Duodenal mucosa (tissue), 2 donors: Measurements from ENCODE around the gene DLG1.

Experiments
- H3K27ac ChIP-seq: one replicate; pipeline ENCODE4 v1.7.0; 2013; ENCODE audit warnings: low read depth, low read length
- H3K27me3 ChIP-seq, 2 donors: one replicate each; pipeline ENCODE4 v1.7.0; 2013; ENCODE audit warnings: low read length in 2 of 2, control low read depth in 1 of 2; ENCODE audit not compliant: insufficient read depth in 2 of 2, control insufficient read depth in 1 of 2
- H3K36me3 ChIP-seq, 2 donors: one replicate each; pipeline ENCODE4 v1.7.0; 2013; ENCODE audit warnings: low read length in 2 of 2, control low read depth in 1 of 2; ENCODE audit not compliant: insufficient read depth in 2 of 2, control insufficient read depth in 1 of 2
- H3K4me1 ChIP-seq, 2 donors: one replicate each; pipeline ENCODE4 v1.7.0; 2013; ENCODE audit warnings: low read length in 2 of 2, control low read depth in 1 of 2; ENCODE audit not compliant: insufficient read depth in 2 of 2, control insufficient read depth in 1 of 2
- H3K4me3 ChIP-seq, 2 donors: one replicate each; pipeline ENCODE4 v1.7.0; 2013; ENCODE audit warnings: low read length in 2 of 2, low read depth in 1 of 2
- H3K9ac ChIP-seq, 2 donors: one replicate each; pipeline ENCODE4 v1.7.0; 2013; ENCODE audit warnings: low read length in 2 of 2, low read depth in 1 of 2
- H3K9me3 ChIP-seq, 2 donors: one replicate each; pipeline ENCODE4 v1.7.0; 2013; ENCODE audit warnings: low read length in 2 of 2, control low read depth in 1 of 2; ENCODE audit not compliant: control insufficient read depth in 1 of 2

DLG1 gene

GRCh38 chr3:197137751-197138150, 160.7 kb downstream of the DLG1 start:
- Histone ChIP-seq H3K9ac (no peak overlapping the region), H3K27ac (no peak overlapping the region), H3K4me3 (no peak overlapping the region), H3K27me3 (no peaks in the 10 kb centered on the region), H3K4me1 (no peaks in the 10 kb centered on the region), H3K9me3 (peaks cover 5 to 7% of the 10 kb centered on the region in 2 donors), H3K36me3 (peaks cover 26 to 62% of the 10 kb centered on the region in 2 donors)

GRCh38 chr3:197136744-197137143, 161.7 kb downstream of the DLG1 start:
- Histone ChIP-seq H3K4me1 (no peaks in the 10 kb centered on the region), H3K4me3 (no peak overlapping the region), H3K27me3 (no peaks in the 10 kb centered on the region), H3K36me3 (peaks cover 26 to 65% of the 10 kb centered on the region in 2 donors), H3K9ac (no peak overlapping the region), H3K27ac (no peak overlapping the region), H3K9me3 (peaks cover 5 to 7% of the 10 kb centered on the region in 2 donors)

DNA sequence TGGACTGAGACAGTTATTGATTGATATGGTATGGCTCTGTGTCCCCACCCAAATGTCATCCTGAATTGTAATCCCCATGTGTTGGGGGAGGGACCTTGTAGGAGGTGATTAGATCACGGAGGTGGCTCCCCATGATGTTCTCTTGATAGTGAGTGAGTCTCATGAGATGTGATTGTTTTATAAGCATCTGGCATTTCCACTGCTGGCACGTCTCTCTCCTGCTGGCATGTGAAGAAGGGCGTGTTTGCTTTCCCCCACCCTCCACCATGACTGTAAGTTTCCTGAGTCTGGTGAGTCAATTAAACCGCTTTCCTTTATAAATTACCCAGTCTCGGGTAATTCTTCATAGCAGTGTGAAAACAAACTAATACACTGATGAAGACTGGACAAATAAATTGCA, 163.2 kb downstream of the DLG1 start:
- H3K9me3 ChIP-seq: peaks cover 5 to 7% of the 10 kb centered on the region in 2 donors
- no peak overlapping the region for H3K4me3 ChIP-seq
- no peak overlapping the region for H3K27ac ChIP-seq
- no peak overlapping the region for H3K9ac ChIP-seq
- H3K27me3 ChIP-seq: no peaks in the 10 kb centered on the region
- peaks cover 26 to 60% of the 10 kb centered on the region in 2 donors for H3K36me3 ChIP-seq
- H3K4me1 ChIP-seq: no peaks in the 10 kb centered on the region

- Histone ChIP-seq H3K4me3 (no peak overlapping the region), H3K27me3 (no peaks in the 10 kb centered on the region), H3K27ac (no peak overlapping the region), H3K9me3 (peaks cover 5 to 7% of the 10 kb centered on the region in 2 donors), H3K36me3 (peaks cover 26 to 68% of the 10 kb centered on the region in 2 donors), H3K9ac (no peak overlapping the region), H3K4me1 (no peaks in the 10 kb centered on the region)
These were observed 165.4 kb downstream of the DLG1 start for GRCh38 chr3:197132916-197133530.

- Histone ChIP-seq H3K9ac (no peak overlapping the region), H3K27ac (no peak overlapping the region), H3K4me1 (no peaks in the 10 kb centered on the region), H3K27me3 (no peaks in the 10 kb centered on the region), H3K9me3 (no peaks in the 10 kb centered on the region), H3K36me3 (peaks cover 0 to 30% of the 10 kb centered on the region in 2 donors), H3K4me3 (no peak overlapping the region)
These were observed 172.8 kb downstream of the DLG1 start for GRCh38 chr3:197125636-197126035.

GRCh38 chr3:197124713-197125112, 173.7 kb downstream of the DLG1 start:
- H3K4me3 ChIP-seq: no peak overlapping the region
- H3K4me1 ChIP-seq: no peaks in the 10 kb centered on the region
- H3K36me3 ChIP-seq: peaks cover 0 to 26% of the 10 kb centered on the region in 2 donors
- H3K27me3 ChIP-seq: no peaks in the 10 kb centered on the region
- H3K27ac ChIP-seq: no peak overlapping the region
- H3K9me3 ChIP-seq: no peaks in the 10 kb centered on the region
- H3K9ac ChIP-seq: no peak overlapping the region

- no peak overlapping the region for H3K27ac ChIP-seq
These were observed 176.0 kb downstream of the DLG1 start for GRCh38 chr3:197122394-197122793.

GRCh38 chr3:197117114-197117513, 181.3 kb downstream of the DLG1 start:
- no peaks in the 10 kb centered on the region for H3K9me3 ChIP-seq
- H3K4me1 ChIP-seq: no peaks in the 10 kb centered on the region
- no peak overlapping the region for H3K27ac ChIP-seq
- H3K9ac ChIP-seq: no peak overlapping the region
- peaks cover 7 to 9% of the 10 kb centered on the region in 2 donors for H3K36me3 ChIP-seq
- H3K27me3 ChIP-seq: no peaks in the 10 kb centered on the region
- H3K4me3 ChIP-seq: no peak overlapping the region

More at GRCh38 chr3:197122394-197122793, 176.0 kb downstream of the DLG1 start:
- Histone ChIP-seq H3K9ac (no peak overlapping the region), H3K4me1 (no peaks in the 10 kb centered on the region), H3K27me3 (no peaks in the 10 kb centered on the region), H3K9me3 (no peaks in the 10 kb centered on the region), H3K4me3 (no peak overlapping the region), H3K36me3 (peaks cover 5 to 7% of the 10 kb centered on the region in 2 donors)

GRCh38 chr3:197114007-197114406, 184.4 kb downstream of the DLG1 start:
- Histone ChIP-seq H3K4me1 (no peaks in the 10 kb centered on the region), H3K27me3 (no peaks in the 10 kb centered on the region), H3K27ac (no peak overlapping the region), H3K9me3 (no peaks in the 10 kb centered on the region), H3K4me3 (no peak overlapping the region), H3K36me3 (peaks cover 9 to 21% of the 10 kb centered on the region in 2 donors), H3K9ac (no peak overlapping the region)

DNA sequence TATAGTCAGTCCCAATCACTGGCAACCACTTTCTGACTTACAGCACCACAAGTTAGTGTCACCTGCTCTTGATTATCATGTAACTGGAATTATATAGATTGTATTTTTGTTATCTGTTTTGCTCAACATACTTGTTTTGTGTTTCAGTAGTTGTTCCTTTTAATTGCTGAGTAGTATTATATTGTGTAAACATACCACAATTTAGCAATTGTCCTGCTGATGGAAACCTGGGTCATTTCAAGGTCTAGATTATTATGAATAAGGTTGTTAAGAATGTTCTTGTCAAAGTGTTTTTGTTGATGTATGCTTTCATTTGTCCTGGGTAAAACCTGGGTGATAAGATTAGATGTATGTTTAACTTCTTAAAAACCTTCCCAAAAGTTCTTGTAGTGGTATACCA, 186.7 kb downstream of the DLG1 start:
- Histone ChIP-seq H3K9me3 (no peaks in the 10 kb centered on the region), H3K27ac (no peak overlapping the region), H3K4me3 (no peak overlapping the region), H3K27me3 (no peaks in the 10 kb centered on the region), H3K9ac (no peak overlapping the region), H3K36me3 (peaks cover 9 to 22% of the 10 kb centered on the region in 2 donors), H3K4me1 (no peaks in the 10 kb centered on the region)
